ENCODE results near the gene KANSL1L.

DNA sequence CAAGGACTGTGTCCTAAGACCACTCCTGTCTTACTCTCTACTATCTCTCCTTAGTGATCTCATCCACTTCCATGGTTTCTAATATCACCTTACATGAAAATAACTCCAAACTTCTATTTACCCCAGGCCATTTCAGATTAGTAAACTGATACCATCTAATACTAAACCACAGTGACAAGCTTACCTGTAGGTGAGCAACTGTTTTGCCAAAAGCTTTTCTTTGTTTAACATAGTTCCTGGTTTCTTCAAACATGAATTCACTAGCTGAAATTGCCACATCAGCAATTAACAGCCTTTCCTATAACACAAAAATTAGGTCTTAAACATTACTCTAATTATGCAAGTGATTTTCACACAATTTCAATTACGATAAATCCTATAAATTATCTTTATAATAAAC lies 31.9 kb upstream of the KANSL1L start:
- TF ChIP-seq, protein P1, sequence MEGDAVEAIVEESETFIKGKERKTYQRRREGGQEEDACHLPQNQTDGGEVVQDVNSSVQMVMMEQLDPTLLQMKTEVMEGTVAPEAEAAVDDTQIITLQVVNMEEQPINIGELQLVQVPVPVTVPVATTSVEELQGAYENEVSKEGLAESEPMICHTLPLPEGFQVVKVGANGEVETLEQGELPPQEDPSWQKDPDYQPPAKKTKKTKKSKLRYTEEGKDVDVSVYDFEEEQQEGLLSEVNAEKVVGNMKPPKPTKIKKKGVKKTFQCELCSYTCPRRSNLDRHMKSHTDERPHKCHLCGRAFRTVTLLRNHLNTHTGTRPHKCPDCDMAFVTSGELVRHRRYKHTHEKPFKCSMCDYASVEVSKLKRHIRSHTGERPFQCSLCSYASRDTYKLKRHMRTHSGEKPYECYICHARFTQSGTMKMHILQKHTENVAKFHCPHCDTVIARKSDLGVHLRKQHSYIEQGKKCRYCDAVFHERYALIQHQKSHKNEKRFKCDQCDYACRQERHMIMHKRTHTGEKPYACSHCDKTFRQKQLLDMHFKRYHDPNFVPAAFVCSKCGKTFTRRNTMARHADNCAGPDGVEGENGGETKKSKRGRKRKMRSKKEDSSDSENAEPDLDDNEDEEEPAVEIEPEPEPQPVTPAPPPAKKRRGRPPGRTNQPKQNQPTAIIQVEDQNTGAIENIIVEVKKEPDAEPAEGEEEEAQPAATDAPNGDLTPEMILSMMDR (IDR thresholded peaks at IDR 0.05): no peak
- TF ChIP-seq POLR2A (IDR thresholded peaks at IDR 0.05) (no peak), EP300 (IDR thresholded peaks at IDR 0.05) (no peak), POLR2AphosphoS5 (IDR thresholded peaks at IDR 0.05) (no peak)
